GF-D8 (cell line): ENCODE results near the gene PRRG3.

Source experiments
- DNase-seq: peaks from one replicate; lab custom pipeline; 2025; lab: John Stamatoyannopoulos, UW

The PRRG3 gene

GRCh38 chrX:151743651-151744470 is 48.6 kb downstream of the PRRG3 start:
- no peak for DNase-seq

GRCh38 chrX:151745651-151746050 is 50.4 kb downstream of the PRRG3 start:
- no peak for DNase-seq

- no peak for DNase-seq
These were observed 51.2 kb downstream of the PRRG3 start for GRCh38 chrX:151746502-151746901.

GRCh38 chrX:151750511-151750910 is 55.3 kb downstream of the PRRG3 start:
- DNase-seq = no peak

- no peak for DNase-seq
These were observed 57.6 kb downstream of the PRRG3 start for GRCh38 chrX:151752847-151753246.

- no peak for DNase-seq
These were observed 58.2 kb downstream of the PRRG3 start for GRCh38 chrX:151753313-151754046.

- no peak for DNase-seq
These were observed 58.8 kb downstream of the PRRG3 start for GRCh38 chrX:151754047-151754429.

GRCh38 chrX:151754641-151755215 is 59.5 kb downstream of the PRRG3 start:
- no peak for DNase-seq
